ENCODE results near the gene HEMGN. TPM values are rescaled to one million over a fixed set of nuclear protein-coding genes. Genes with fewer than 3 reads are reported as not detected.

The HEMGN gene
- total and polyA plus RNA-seq, 2 of the 8 experiments (the other 6 are each of a cell fraction or from before 2014, with no cell fraction given), result not detected

DNA sequence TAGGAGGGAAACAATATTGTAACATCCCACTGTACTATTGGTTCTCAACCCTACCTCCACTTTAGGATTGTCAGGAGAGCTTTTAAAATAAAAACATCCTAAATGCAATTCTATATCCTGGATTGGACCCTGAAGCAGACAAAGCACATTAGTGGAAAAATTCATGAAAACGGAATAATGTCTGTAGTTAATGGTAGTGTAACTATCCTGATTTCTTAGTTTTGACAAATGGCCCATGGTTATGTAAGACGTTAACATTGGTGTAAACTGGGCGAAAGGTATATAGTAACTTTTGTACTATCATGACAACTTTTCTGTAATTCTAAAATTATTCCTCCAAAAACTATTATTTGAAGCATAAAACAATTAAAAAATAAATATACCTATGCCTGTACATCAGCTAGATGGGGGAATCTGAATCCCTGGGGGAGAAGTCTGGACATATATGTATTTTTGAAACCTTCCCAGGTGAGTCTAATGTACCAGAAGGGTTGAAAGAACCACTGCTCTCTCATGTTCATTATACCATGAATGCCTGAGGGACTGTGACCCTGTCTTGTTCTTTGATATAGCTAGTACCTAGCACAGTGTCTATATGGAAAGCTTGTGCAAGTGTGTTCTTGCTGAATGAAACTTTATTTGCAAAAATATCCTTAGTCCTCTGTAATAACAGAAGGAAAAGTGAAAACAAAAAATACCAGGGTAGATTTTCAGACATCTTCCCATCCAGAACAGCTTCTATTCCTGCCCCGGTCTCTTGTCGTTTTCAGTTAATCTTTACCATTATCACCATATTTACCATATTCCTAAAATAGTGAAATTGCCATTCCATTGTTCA lies 12.3 kb downstream of the HEMGN start:
- peaks cover 8% of the 10 kb centered on the region for H3K23me2 ChIP-seq (ENCODE audit: low read depth, low read length)
- H2AFZ ChIP-seq (ENCODE audit: low read length), result no peak overlapping the region
- H3K4me3 ChIP-seq (ENCODE audit: extremely low read depth in 1 of 4, insufficient read depth in 2 of 4, low read depth in 3 of 4, low read length in 4 of 4), result no peak overlapping the region
- H2BK120ac ChIP-seq (replicated peaks; ENCODE audit: low read depth, low read length), result no peak overlapping the region
- H3K4me1 ChIP-seq (replicated peaks in 1 of 4; ENCODE audit: control insufficient read depth in 3 of 4, insufficient read depth in 4 of 4, low read length in 3 of 4), result no peaks in the 10 kb centered on the region; a peak in 1 of 7 replicates
- no peak overlapping the region for H2BK20ac ChIP-seq (ENCODE audit: low read length)
- no peak overlapping the region for H3K56ac ChIP-seq (replicated peaks; ENCODE audit: insufficient read length, low read depth, low read length)
- H3K9me3 ChIP-seq (ENCODE audit: insufficient read depth in 2 of 2, low read depth in 1 of 2, low read length in 1 of 2), result no peaks in the 10 kb centered on the region
- ChIA-PET POLR2A (ENCODE audit: partially characterized antibody) (no interaction called here), CTCF (ENCODE audit: partially characterized antibody) (interaction anchor here (0.6 to 0.8 kb wide), 4 partner anchors 29 to 367 kb away, joined by 3 to 4 read pairs (median 4); no protein-coding TSS in a partner anchor)
- H3K27me3 ChIP-seq (replicated peaks in 1 of 4; ENCODE audit: control insufficient read depth in 3 of 4, extremely low read depth in 1 of 4, insufficient read depth in 3 of 4, low read length in 3 of 4), result peaks cover 0 to 3% (median under 1%) of the 10 kb centered on the region in 4 experiments; a peak in 3 of 7 replicates
- no peak overlapping the region for H3K4ac ChIP-seq (replicated peaks; ENCODE audit: insufficient read length, low read depth, low read length)
- no peak overlapping the region for H2AK5ac ChIP-seq (ENCODE audit: low read depth, low read length)
- WGBS, 2 experiments (ENCODE audit: extremely low coverage in 1 of 2, insufficient coverage in 1 of 2, insufficient read length in 1 of 2, insufficient replicate concordance in 2 of 2, low coverage in 1 of 2, low lambda C conversion rate in 2 of 2, missing lambda C conversion rate in 1 of 2), result 80% methylated on average over 5 of the region's 5 CpGs; no CpG with 5 or more reads in 1 of the 2 experiments
- H3K14ac ChIP-seq (ENCODE audit: insufficient read length), result no peak overlapping the region
- H3K18ac ChIP-seq (ENCODE audit: extremely low read depth, low read length), result no peak overlapping the region
- no peak for DNase-seq (ENCODE audit: low read depth in 1 of 2, low spot score in 2 of 2)
- H3K9ac ChIP-seq (replicated peaks in 1 of 4; ENCODE audit: extremely low read depth in 1 of 4, low read depth in 3 of 4, low read length in 3 of 4), result no peak overlapping the region
- no peak overlapping the region for H2BK12ac ChIP-seq (ENCODE audit: low read depth, low read length)
- no peaks in the 10 kb centered on the region for H4K20me1 ChIP-seq (replicated peaks in 1 of 2; ENCODE audit: control insufficient read depth in 1 of 2, insufficient read depth in 2 of 2, low read length in 2 of 2)
- H3K36me3 ChIP-seq (ENCODE audit: control insufficient read depth in 2 of 4, insufficient read depth in 4 of 4, low read length in 3 of 4), result no peaks in the 10 kb centered on the region
- no peak overlapping the region for H4K8ac ChIP-seq (ENCODE audit: extremely low read depth, insufficient read depth, low read length)
- H3K23ac ChIP-seq (ENCODE audit: insufficient read length), result no peak overlapping the region
- H3K79me2 ChIP-seq (ENCODE audit: control insufficient read depth in 1 of 2, insufficient read depth in 2 of 2, low read length in 2 of 2), result no peaks in the 10 kb centered on the region
- H4K5ac ChIP-seq (ENCODE audit: insufficient read length, low read depth, low read length), result no peak overlapping the region
- no peak overlapping the region for H2BK15ac ChIP-seq (ENCODE audit: low read length)
- H3K27ac ChIP-seq (ENCODE audit: low read depth, low read length), result no peak overlapping the region
- H3K4me2 ChIP-seq (ENCODE audit: insufficient read depth in 1 of 2, low read depth in 2 of 2, low read length in 2 of 2), result no peak overlapping the region
- no peaks in the 10 kb centered on the region for H3K79me1 ChIP-seq (ENCODE audit: low read depth, low read length)
- H4K91ac ChIP-seq (replicated peaks; ENCODE audit: insufficient read length, low read length), result no peak overlapping the region
- no peak for FAIRE-seq
- H2BK5ac ChIP-seq (ENCODE audit: low read depth, low read length), result no peak overlapping the region
- no peak for TF ChIP-seq SIN3A (conservative IDR thresholded peaks at IDR 0.05 in 1 of 2, IDR thresholded peaks at IDR 0.05 in 1 of 2; ENCODE audit: low read depth in 1 of 2, low read length in 2 of 2)
- no peak for TF ChIP-seq JUND (IDR thresholded peaks at IDR 0.05; ENCODE audit: low read length)
- TF ChIP-seq, protein P1, sequence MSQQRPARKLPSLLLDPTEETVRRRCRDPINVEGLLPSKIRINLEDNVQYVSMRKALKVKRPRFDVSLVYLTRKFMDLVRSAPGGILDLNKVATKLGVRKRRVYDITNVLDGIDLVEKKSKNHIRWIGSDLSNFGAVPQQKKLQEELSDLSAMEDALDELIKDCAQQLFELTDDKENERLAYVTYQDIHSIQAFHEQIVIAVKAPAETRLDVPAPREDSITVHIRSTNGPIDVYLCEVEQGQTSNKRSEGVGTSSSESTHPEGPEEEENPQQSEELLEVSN (IDR thresholded peaks at IDR 0.05), result no peak
- no peak for TF ChIP-seq SRF (IDR thresholded peaks at IDR 0.05; ENCODE audit: low read depth, low read length)
- TF ChIP-seq ZNF274 (IDR thresholded peaks at IDR 0.05; ENCODE audit: borderline replicate concordance, extremely low read depth, low read length), result no peak
- TF ChIP-seq, protein P2, sequence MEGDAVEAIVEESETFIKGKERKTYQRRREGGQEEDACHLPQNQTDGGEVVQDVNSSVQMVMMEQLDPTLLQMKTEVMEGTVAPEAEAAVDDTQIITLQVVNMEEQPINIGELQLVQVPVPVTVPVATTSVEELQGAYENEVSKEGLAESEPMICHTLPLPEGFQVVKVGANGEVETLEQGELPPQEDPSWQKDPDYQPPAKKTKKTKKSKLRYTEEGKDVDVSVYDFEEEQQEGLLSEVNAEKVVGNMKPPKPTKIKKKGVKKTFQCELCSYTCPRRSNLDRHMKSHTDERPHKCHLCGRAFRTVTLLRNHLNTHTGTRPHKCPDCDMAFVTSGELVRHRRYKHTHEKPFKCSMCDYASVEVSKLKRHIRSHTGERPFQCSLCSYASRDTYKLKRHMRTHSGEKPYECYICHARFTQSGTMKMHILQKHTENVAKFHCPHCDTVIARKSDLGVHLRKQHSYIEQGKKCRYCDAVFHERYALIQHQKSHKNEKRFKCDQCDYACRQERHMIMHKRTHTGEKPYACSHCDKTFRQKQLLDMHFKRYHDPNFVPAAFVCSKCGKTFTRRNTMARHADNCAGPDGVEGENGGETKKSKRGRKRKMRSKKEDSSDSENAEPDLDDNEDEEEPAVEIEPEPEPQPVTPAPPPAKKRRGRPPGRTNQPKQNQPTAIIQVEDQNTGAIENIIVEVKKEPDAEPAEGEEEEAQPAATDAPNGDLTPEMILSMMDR (IDR thresholded peaks at IDR 0.05; ENCODE audit: control extremely low read depth in 1 of 3, insufficient read depth in 1 of 3, low read depth in 1 of 3, low read length in 3 of 3), result no peak
- no peak for TF ChIP-seq EZH2 (IDR thresholded peaks at IDR 0.05; ENCODE audit: low read depth, low read length, severe bottlenecking)
- no peak for TF ChIP-seq GABPA (IDR thresholded peaks at IDR 0.05; ENCODE audit: borderline replicate concordance, insufficient read depth, low read length)
